ENCODE data around the gene PRCC.

PRCC gene

GRCh38 chr1:156822680-156823079, 55.3 kb downstream of the PRCC start:
- no peak overlapping the region for H3K23ac ChIP-seq (ENCODE audit: low read length)
- H3K4me1 ChIP-seq (ENCODE audit: control insufficient read depth, low read depth, low read length): no peaks in the 10 kb centered on the region
- no peak overlapping the region for H4K8ac ChIP-seq (ENCODE audit: low read depth, low read length)
- H3K4me2 ChIP-seq (ENCODE audit: low read length): no peak overlapping the region
- H3K9ac ChIP-seq (ENCODE audit: low read length): no peak overlapping the region
- no peaks in the 10 kb centered on the region for H3K79me2 ChIP-seq (ENCODE audit: control insufficient read depth, insufficient read depth, low read length)
- H3K27me3 ChIP-seq (ENCODE audit: insufficient read depth, low read length, poor library complexity): no peaks in the 10 kb centered on the region
- no peak overlapping the region for H2BK5ac ChIP-seq (ENCODE audit: low read length)
- no peaks in the 10 kb centered on the region for H3K79me1 ChIP-seq (ENCODE audit: low read length)
- no CpG with 5 or more reads among the region's 1 CpG for WGBS (ENCODE audit: extremely low coverage, insufficient coverage, low lambda C conversion rate)
- no peak overlapping the region for H2AK5ac ChIP-seq (ENCODE audit: low read length)
- H3K4ac ChIP-seq (ENCODE audit: low read depth, low read length): no peak overlapping the region
- no peak for DNase-seq
- no peak overlapping the region for H3K56ac ChIP-seq (ENCODE audit: low read length)
- H3K4me3 ChIP-seq (ENCODE audit: low read length): no peak overlapping the region
- no peak overlapping the region for H3K18ac ChIP-seq (ENCODE audit: low read length)
- no peak overlapping the region for H4K5ac ChIP-seq (ENCODE audit: low read length)
- H3K27ac ChIP-seq (ENCODE audit: low read depth, low read length): no peak overlapping the region
- no peaks in the 10 kb centered on the region for H3K36me3 ChIP-seq (ENCODE audit: control insufficient read depth, insufficient read depth, low read length)
- no peak overlapping the region for H2BK120ac ChIP-seq (ENCODE audit: low read depth, low read length)
- H2BK15ac ChIP-seq (replicated peaks; ENCODE audit: low read depth): no peak overlapping the region

DNA sequence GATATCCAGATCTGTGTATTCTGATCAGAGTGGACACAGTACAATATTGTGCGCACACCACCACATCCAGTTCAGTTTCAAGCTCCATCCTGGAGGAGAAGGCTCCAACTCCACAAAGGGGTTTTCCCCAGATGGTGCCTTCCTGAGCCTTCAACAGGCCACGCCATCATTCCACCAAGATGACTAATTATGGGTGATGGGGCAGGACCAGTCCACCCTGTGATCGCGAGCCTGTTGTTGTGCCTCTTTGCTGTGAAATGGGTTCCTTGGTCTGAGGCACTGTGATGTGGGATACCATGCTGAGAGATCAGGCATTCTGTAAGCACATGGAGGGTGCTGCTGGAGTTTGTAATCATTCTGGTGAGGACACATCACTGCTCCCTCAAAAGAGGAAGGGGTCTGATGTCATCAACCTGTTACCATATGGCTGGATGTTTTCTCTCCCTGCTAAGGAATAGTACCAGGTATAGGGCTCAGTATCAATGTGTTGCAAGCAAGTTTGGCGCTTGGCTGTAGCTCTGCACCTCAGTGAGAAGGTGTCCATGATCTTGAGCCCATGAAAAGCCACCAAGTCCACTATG, 56.0 kb downstream of the PRCC start:
- Histone ChIP-seq H2AK5ac (ENCODE audit: low read length) (no peak overlapping the region), H3K9ac (ENCODE audit: low read length) (no peak overlapping the region), H3K27me3 (ENCODE audit: insufficient read depth, low read length, poor library complexity) (no peaks in the 10 kb centered on the region), H2BK5ac (ENCODE audit: low read length) (no peak overlapping the region), H4K8ac (ENCODE audit: low read depth, low read length) (no peak overlapping the region), H3K56ac (ENCODE audit: low read length) (no peak overlapping the region), H3K36me3 (ENCODE audit: control insufficient read depth, insufficient read depth, low read length) (no peaks in the 10 kb centered on the region), H2BK15ac (replicated peaks; ENCODE audit: low read depth) (no peak overlapping the region), H3K23ac (ENCODE audit: low read length) (no peak overlapping the region), H3K27ac (ENCODE audit: low read depth, low read length) (no peak overlapping the region), H3K18ac (ENCODE audit: low read length) (no peak overlapping the region), H3K79me1 (ENCODE audit: low read length) (no peaks in the 10 kb centered on the region), H2BK120ac (ENCODE audit: low read depth, low read length) (no peak overlapping the region), H3K79me2 (ENCODE audit: control insufficient read depth, insufficient read depth, low read length) (no peaks in the 10 kb centered on the region), H4K5ac (ENCODE audit: low read length) (no peak overlapping the region), H3K4ac (ENCODE audit: low read depth, low read length) (no peak overlapping the region), H3K4me2 (ENCODE audit: low read length) (no peak overlapping the region), H3K4me3 (ENCODE audit: low read length) (no peak overlapping the region), H3K4me1 (ENCODE audit: control insufficient read depth, low read depth, low read length) (no peaks in the 10 kb centered on the region)
- WGBS (ENCODE audit: extremely low coverage, insufficient coverage, low lambda C conversion rate): no CpG with 5 or more reads among the region's 5 CpGs
- DNase-seq: no peak

DNA sequence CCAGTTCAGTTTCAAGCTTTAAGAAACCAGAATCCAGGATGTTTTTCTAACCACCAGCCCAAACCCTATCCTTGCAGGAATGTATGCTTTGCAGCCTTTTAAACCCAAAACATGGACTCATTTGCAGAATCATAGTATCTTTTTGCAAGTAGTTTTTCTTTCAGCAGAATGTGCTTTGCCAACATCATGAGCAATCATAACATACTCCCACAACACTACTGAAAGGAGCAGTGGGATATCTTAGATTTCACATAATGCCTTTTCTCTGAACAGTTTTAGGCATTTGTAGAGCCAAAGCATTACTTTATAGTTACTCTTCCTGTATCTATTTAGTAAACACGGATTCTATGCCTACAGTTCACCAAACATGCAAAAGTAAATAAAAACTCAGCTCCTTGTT, 59.3 kb downstream of the PRCC start:
- no CpG with 5 or more reads among the region's 1 CpG for WGBS (ENCODE audit: extremely low coverage, insufficient coverage, low lambda C conversion rate)
- no peak overlapping the region for H4K5ac ChIP-seq (ENCODE audit: low read length)
- H3K79me1 ChIP-seq (ENCODE audit: low read length): no peaks in the 10 kb centered on the region
- H3K79me2 ChIP-seq (ENCODE audit: control insufficient read depth, insufficient read depth, low read length): no peaks in the 10 kb centered on the region
- no peak overlapping the region for H3K4me2 ChIP-seq (ENCODE audit: low read length)
- no peaks in the 10 kb centered on the region for H3K36me3 ChIP-seq (ENCODE audit: control insufficient read depth, insufficient read depth, low read length)
- H2AK5ac ChIP-seq (ENCODE audit: low read length): no peak overlapping the region
- no peak overlapping the region for H2BK120ac ChIP-seq (ENCODE audit: low read depth, low read length)
- H3K4me1 ChIP-seq (ENCODE audit: control insufficient read depth, low read depth, low read length): no peaks in the 10 kb centered on the region
- H3K9ac ChIP-seq (ENCODE audit: low read length): no peak overlapping the region
- no peak for DNase-seq
- H3K27ac ChIP-seq (ENCODE audit: low read depth, low read length): no peak overlapping the region
- no peaks in the 10 kb centered on the region for H3K27me3 ChIP-seq (ENCODE audit: insufficient read depth, low read length, poor library complexity)
- no peak overlapping the region for H3K4me3 ChIP-seq (ENCODE audit: low read length)
- no peak overlapping the region for H3K4ac ChIP-seq (ENCODE audit: low read depth, low read length)
- H3K56ac ChIP-seq (ENCODE audit: low read length): no peak overlapping the region
- H3K18ac ChIP-seq (ENCODE audit: low read length): no peak overlapping the region
- H2BK5ac ChIP-seq (ENCODE audit: low read length): no peak overlapping the region
- H3K23ac ChIP-seq (ENCODE audit: low read length): no peak overlapping the region
- no peak overlapping the region for H4K8ac ChIP-seq (ENCODE audit: low read depth, low read length)
- no peak overlapping the region for H2BK15ac ChIP-seq (replicated peaks; ENCODE audit: low read depth)

DNA sequence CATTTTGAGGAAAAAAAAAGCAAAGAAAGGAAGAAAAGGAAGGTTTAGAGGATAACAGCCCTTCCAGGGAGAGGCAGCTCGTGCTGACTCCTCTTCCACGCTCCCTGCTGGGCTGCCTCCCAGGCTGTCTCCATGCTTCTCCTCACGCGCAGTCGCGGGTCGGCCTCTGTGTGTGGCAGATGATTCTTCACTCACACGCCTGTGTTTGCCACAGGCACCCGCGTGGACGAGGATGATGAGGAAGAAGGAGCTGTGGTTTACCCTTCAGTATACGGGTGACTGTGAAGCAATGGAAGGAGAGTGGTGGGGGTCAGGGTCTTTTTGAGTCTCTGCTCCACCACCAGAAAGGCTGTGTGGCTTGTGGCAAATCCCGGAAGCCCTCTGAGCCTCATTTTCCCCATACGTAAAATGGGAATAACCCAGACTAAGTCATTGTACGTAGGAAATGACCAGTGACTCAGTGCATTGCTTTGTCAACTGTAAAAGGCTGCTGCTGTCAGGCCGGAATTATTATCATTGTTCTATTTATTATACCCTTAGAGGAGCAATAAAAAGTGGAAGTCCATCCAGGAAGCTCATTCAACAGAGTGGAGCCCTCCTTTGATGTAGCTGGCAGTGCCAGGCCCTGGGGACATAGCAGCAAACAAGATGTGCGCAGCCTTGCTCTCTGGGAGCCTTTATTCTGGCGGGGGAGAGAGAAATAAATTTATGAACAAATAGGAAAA, 61.2 kb downstream of the PRCC start:
- H3K23ac ChIP-seq (ENCODE audit: low read length): no peak overlapping the region
- no peak overlapping the region for H2BK120ac ChIP-seq (ENCODE audit: low read depth, low read length)
- H3K18ac ChIP-seq (ENCODE audit: low read length): no peak overlapping the region
- no peak overlapping the region for H3K4me3 ChIP-seq (ENCODE audit: low read length)
- no peaks in the 10 kb centered on the region for H3K4me1 ChIP-seq (ENCODE audit: control insufficient read depth, low read depth, low read length)
- H3K4me2 ChIP-seq (ENCODE audit: low read length): no peak overlapping the region
- WGBS (ENCODE audit: extremely low coverage, insufficient coverage, low lambda C conversion rate): no CpG with 5 or more reads among the region's 18 CpGs
- no peak overlapping the region for H3K27ac ChIP-seq (ENCODE audit: low read depth, low read length)
- no peaks in the 10 kb centered on the region for H3K79me2 ChIP-seq (ENCODE audit: control insufficient read depth, insufficient read depth, low read length)
- no peak overlapping the region for H2AK5ac ChIP-seq (ENCODE audit: low read length)
- H2BK15ac ChIP-seq (replicated peaks; ENCODE audit: low read depth): no peak overlapping the region
- H3K36me3 ChIP-seq (ENCODE audit: control insufficient read depth, insufficient read depth, low read length): no peaks in the 10 kb centered on the region
- H3K27me3 ChIP-seq (ENCODE audit: insufficient read depth, low read length, poor library complexity): no peaks in the 10 kb centered on the region
- no peak overlapping the region for H4K8ac ChIP-seq (ENCODE audit: low read depth, low read length)
- no peak overlapping the region for H3K56ac ChIP-seq (ENCODE audit: low read length)
- H2BK5ac ChIP-seq (ENCODE audit: low read length): no peak overlapping the region
- H3K9ac ChIP-seq (ENCODE audit: low read length): no peak overlapping the region
- H3K4ac ChIP-seq (ENCODE audit: low read depth, low read length): no peak overlapping the region
- H4K5ac ChIP-seq (ENCODE audit: low read length): no peak overlapping the region
- no peak for DNase-seq
- H3K79me1 ChIP-seq (ENCODE audit: low read length): no peaks in the 10 kb centered on the region

DNA sequence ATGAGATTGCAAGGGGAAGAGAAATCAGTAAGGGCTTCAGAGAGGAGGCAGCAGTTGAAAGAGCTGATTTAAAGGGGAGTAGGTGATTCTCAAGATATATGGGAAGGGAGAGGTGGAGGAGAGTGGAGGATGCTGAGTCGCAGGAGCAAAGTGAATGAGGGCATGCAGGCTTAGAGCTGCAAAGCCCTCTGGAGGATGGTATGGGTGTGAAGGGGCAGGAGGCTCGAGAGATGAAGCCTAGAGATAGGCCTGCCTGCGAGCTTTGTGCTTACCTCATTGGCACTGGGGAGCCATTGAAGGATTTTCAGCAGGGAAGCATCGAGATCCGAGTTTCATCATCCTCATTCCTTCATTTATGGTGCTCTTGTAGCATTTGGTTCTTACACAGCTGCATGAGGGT, 65.1 kb downstream of the PRCC start:
- no peak overlapping the region for H3K23ac ChIP-seq (ENCODE audit: low read length)
- no peak overlapping the region for H2BK120ac ChIP-seq (ENCODE audit: low read depth, low read length)
- no peak overlapping the region for H3K27ac ChIP-seq (ENCODE audit: low read depth, low read length)
- H4K8ac ChIP-seq (ENCODE audit: low read depth, low read length): no peak overlapping the region
- H3K18ac ChIP-seq (ENCODE audit: low read length): no peak overlapping the region
- H2AK5ac ChIP-seq (ENCODE audit: low read length): no peak overlapping the region
- no peak overlapping the region for H2BK15ac ChIP-seq (replicated peaks; ENCODE audit: low read depth)
- H3K79me2 ChIP-seq (ENCODE audit: control insufficient read depth, insufficient read depth, low read length): no peaks in the 10 kb centered on the region
- no peaks in the 10 kb centered on the region for H3K4me1 ChIP-seq (ENCODE audit: control insufficient read depth, low read depth, low read length)
- no peak overlapping the region for H3K9ac ChIP-seq (ENCODE audit: low read length)
- H3K79me1 ChIP-seq (ENCODE audit: low read length): no peaks in the 10 kb centered on the region
- H2BK5ac ChIP-seq (ENCODE audit: low read length): no peak overlapping the region
- H3K27me3 ChIP-seq (ENCODE audit: insufficient read depth, low read length, poor library complexity): no peaks in the 10 kb centered on the region
- no peak overlapping the region for H4K5ac ChIP-seq (ENCODE audit: low read length)
- H3K56ac ChIP-seq (ENCODE audit: low read length): no peak overlapping the region
- peak; percentile 76 for DNase-seq
- H3K4me3 ChIP-seq (ENCODE audit: low read length): no peak overlapping the region
- no peak overlapping the region for H3K4me2 ChIP-seq (ENCODE audit: low read length)
- WGBS (ENCODE audit: extremely low coverage, insufficient coverage, low lambda C conversion rate): no CpG with 5 or more reads among the region's 5 CpGs
- no peak overlapping the region for H3K4ac ChIP-seq (ENCODE audit: low read depth, low read length)
- no peaks in the 10 kb centered on the region for H3K36me3 ChIP-seq (ENCODE audit: control insufficient read depth, insufficient read depth, low read length)

DNA sequence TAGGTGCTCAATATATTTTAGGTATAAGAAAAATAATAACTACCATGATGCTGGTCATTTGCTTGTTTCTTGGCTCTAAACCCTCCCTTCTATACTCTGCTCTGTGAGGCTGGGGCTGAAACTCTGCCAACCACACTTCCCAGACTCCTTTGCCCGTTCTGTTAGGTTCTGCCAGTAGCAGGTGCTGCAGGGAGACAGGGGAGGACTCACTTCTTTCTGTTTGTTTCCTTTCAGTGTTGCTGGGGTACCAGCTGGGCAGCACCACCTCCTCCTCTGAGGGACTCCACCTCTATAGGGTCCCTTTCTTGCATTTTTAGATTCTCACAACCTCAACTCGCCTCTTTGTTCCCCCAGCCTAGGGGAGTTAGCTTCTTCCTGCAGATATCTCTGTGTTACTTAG, 66.3 kb downstream of the PRCC start:
- Histone ChIP-seq H4K8ac (ENCODE audit: low read depth, low read length) (no peak overlapping the region), H2BK5ac (ENCODE audit: low read length) (no peak overlapping the region), H3K27me3 (ENCODE audit: insufficient read depth, low read length, poor library complexity) (no peaks in the 10 kb centered on the region), H3K27ac (ENCODE audit: low read depth, low read length) (no peak overlapping the region), H2BK120ac (ENCODE audit: low read depth, low read length) (no peak overlapping the region), H3K56ac (ENCODE audit: low read length) (no peak overlapping the region), H3K23ac (ENCODE audit: low read length) (no peak overlapping the region), H4K5ac (ENCODE audit: low read length) (no peak overlapping the region), H2BK15ac (replicated peaks; ENCODE audit: low read depth) (no peak overlapping the region), H3K4me3 (ENCODE audit: low read length) (no peak overlapping the region), H3K4me1 (ENCODE audit: control insufficient read depth, low read depth, low read length) (no peaks in the 10 kb centered on the region), H3K18ac (ENCODE audit: low read length) (no peak overlapping the region), H3K79me1 (ENCODE audit: low read length) (no peaks in the 10 kb centered on the region), H3K79me2 (ENCODE audit: control insufficient read depth, insufficient read depth, low read length) (no peaks in the 10 kb centered on the region), H3K4me2 (ENCODE audit: low read length) (no peak overlapping the region), H3K4ac (ENCODE audit: low read depth, low read length) (no peak overlapping the region), H3K9ac (ENCODE audit: low read length) (no peak overlapping the region), H3K36me3 (ENCODE audit: control insufficient read depth, insufficient read depth, low read length) (no peaks in the 10 kb centered on the region), H2AK5ac (ENCODE audit: low read length) (no peak overlapping the region)
- no CpG with 5 or more reads among the region's 2 CpGs for WGBS (ENCODE audit: extremely low coverage, insufficient coverage, low lambda C conversion rate)
- no peak for DNase-seq

Data from mesendoderm (in vitro differentiated cells).